ENCODE results near the gene DUSP1. TPM values are rescaled to one million over a fixed set of nuclear protein-coding genes. Genes with fewer than 3 reads are reported as not detected.
A peak's percentile ranks its signal among the peaks of the same experiment; 100 is the strongest.

Gene DUSP1
- total RNA-seq, 1 experiment from 2014 or later, result 594 TPM

GRCh38 chr5:172757394-172758010 lies 13.5 kb downstream of the DUSP1 start:
- intact Hi-C loops (cut with micrococcal nuclease), result no loop called here
- peaks cover 12% of the 10 kb centered on the region for H3K36me3 Mint-ChIP-seq (ENCODE audit: insufficient read depth, unreplicated experiment)
- H3K9me3 Mint-ChIP-seq (ENCODE audit: unreplicated experiment), result peaks cover 17% of the 10 kb centered on the region
- H3K27me3 Mint-ChIP-seq (ENCODE audit: insufficient read depth, unreplicated experiment), result no peaks in the 10 kb centered on the region
- no peak for DNase-seq (ENCODE audit: unreplicated experiment)
- peak overlapping the region; percentile 76 for H3K27ac Mint-ChIP-seq (ENCODE audit: low read depth, unreplicated experiment)
- no peak overlapping the region for H3K4me3 Mint-ChIP-seq (ENCODE audit: unreplicated experiment)
- BruUV-seq (replicated peaks), result no TSS peak
- ChIA-PET POLR2A (interaction anchor here (0.8 to 5.3 kb wide), 10 partner anchors 8 to 147 kb away, joined by 3 to 44 read pairs (median 6); partner anchors contain the start of gene DUSP1), CTCF (interaction anchor here (0.7 to 1.3 kb wide), 3 partner anchors 17 to 172 kb away, joined by 3 to 8 read pairs (median 5); no protein-coding TSS in a partner anchor)
- peaks cover 18% of the 10 kb centered on the region for H3K4me1 Mint-ChIP-seq (ENCODE audit: insufficient read depth, unreplicated experiment)
- TF ChIP-seq, protein P1, sequence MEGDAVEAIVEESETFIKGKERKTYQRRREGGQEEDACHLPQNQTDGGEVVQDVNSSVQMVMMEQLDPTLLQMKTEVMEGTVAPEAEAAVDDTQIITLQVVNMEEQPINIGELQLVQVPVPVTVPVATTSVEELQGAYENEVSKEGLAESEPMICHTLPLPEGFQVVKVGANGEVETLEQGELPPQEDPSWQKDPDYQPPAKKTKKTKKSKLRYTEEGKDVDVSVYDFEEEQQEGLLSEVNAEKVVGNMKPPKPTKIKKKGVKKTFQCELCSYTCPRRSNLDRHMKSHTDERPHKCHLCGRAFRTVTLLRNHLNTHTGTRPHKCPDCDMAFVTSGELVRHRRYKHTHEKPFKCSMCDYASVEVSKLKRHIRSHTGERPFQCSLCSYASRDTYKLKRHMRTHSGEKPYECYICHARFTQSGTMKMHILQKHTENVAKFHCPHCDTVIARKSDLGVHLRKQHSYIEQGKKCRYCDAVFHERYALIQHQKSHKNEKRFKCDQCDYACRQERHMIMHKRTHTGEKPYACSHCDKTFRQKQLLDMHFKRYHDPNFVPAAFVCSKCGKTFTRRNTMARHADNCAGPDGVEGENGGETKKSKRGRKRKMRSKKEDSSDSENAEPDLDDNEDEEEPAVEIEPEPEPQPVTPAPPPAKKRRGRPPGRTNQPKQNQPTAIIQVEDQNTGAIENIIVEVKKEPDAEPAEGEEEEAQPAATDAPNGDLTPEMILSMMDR (IDR thresholded peaks at IDR 0.05; ENCODE audit: unreplicated experiment), result no peak

- no TSS peak for BruUV-seq (replicated peaks)
- Mint-ChIP-seq H3K27me3 (ENCODE audit: insufficient read depth, unreplicated experiment) (no peaks in the 10 kb centered on the region), H3K36me3 (ENCODE audit: insufficient read depth, unreplicated experiment) (peaks cover 7% of the 10 kb centered on the region), H3K4me3 (ENCODE audit: unreplicated experiment) (no peak overlapping the region), H3K4me1 (ENCODE audit: insufficient read depth, unreplicated experiment) (peaks cover 18% of the 10 kb centered on the region), H3K9me3 (ENCODE audit: unreplicated experiment) (peaks cover 17% of the 10 kb centered on the region), H3K27ac (ENCODE audit: low read depth, unreplicated experiment) (no peak overlapping the region)
- DNase-seq (ENCODE audit: unreplicated experiment), result no peak
- ChIA-PET POLR2A (interaction anchor here (1.3 to 5.3 kb wide), 2 partner anchors 10 to 14 kb away, joined by 5 to 32 read pairs; partner anchors contain the start of gene DUSP1), CTCF (interaction anchor here (0.5 to 1.3 kb wide), 2 partner anchors 23 to 120 kb away, joined by 3 to 8 read pairs; no protein-coding TSS in a partner anchor)
- TF ChIP-seq, protein P1 (IDR thresholded peaks at IDR 0.05; ENCODE audit: unreplicated experiment), result no peak
- intact Hi-C loops (cut with micrococcal nuclease), result no loop called here
These were observed 14.1 kb downstream of the DUSP1 start for GRCh38 chr5:172756764-172757393.

DNA sequence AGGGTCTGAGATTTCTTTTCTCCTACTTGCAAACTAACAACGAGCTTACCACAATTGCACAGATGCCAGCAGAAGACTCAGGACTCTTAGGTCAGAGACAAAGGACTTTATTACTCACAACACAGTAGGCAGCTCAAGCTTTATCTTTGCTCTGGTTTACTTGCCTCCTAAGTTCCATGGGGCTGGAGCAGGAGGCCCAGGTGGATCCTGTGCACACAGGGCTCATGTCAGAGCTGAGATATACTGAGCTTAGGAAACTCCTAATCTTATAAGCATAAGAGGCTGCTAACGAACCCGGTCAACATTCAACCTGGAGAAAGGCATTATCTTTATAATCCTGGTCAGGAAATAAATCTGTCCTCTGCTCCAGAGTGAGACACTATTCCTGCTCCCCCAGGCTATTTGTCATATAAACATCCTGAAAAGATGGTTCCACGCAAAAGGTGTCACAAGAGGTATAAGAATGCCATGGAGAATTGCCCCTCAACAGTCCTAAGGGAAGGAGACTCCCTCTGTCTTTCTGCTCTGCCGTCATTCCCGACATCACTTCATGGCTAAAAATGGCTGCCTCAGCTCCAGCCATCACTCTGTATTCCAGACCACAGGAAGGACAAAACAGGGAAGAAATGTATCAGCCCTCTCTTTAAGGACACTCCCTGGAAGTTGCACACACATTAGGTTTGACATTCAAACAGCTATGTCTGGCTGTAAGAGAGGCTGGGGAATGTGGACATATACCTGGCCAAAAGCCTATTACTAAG lies 16.2 kb downstream of the DUSP1 start:
- DNase-seq (ENCODE audit: unreplicated experiment), result no peak
- Mint-ChIP-seq H3K27me3 (ENCODE audit: insufficient read depth, unreplicated experiment) (no peaks in the 10 kb centered on the region), H3K4me1 (ENCODE audit: insufficient read depth, unreplicated experiment) (peaks cover 18% of the 10 kb centered on the region), H3K36me3 (ENCODE audit: insufficient read depth, unreplicated experiment) (no peaks in the 10 kb centered on the region), H3K27ac (ENCODE audit: low read depth, unreplicated experiment) (no peak overlapping the region), H3K4me3 (ENCODE audit: unreplicated experiment) (no peak overlapping the region), H3K9me3 (ENCODE audit: unreplicated experiment) (peaks cover 11% of the 10 kb centered on the region)
- CTCF ChIA-PET, result interaction anchor here (0.7 to 1.8 kb wide), 3 partner anchors 40 to 178 kb away, joined by 4 to 6 read pairs (median 6); no protein-coding TSS in a partner anchor
- POLR2A ChIA-PET, result interaction anchor here (0.7 to 5.3 kb wide), 6 partner anchors 10 to 28 kb away, joined by 3 to 33 read pairs (median 6); partner anchors contain the start of gene DUSP1
- no TSS peak for BruUV-seq (replicated peaks)
- TF ChIP-seq, protein P1 (IDR thresholded peaks at IDR 0.05; ENCODE audit: unreplicated experiment), result no peak
- intact Hi-C loops (cut with micrococcal nuclease), result no loop called here

Data from MCF 10A (cell line).